Neural cell (in vitro differentiated cells): ENCODE measurements around the gene ESYT2. TPM values are rescaled to one million over a fixed set of nuclear protein-coding genes. Genes with fewer than 3 reads are reported as not detected.
"Not testable (repeated sequence)": the region's sequence is repeated elsewhere in the genome, so short reads cannot be mapped to it uniquely, and the experiment has no call there.

Experiments
- H2AFZ ChIP-seq: fragments of 200-600, 300-800 bp; sonication (generic), shearing (Covaris generic); 2 replicates; pipeline ENCODE4 v1.6.0; 2014; ENCODE audit warnings: low read depth, mild to moderate bottlenecking, antibody characterized with exemption, low read length, moderate library complexity
- H3F3A ChIP-seq: fragments of 200-600 bp; shearing (Covaris generic); 2 replicates; pipeline ENCODE4 v1.6.1; 2016; ENCODE audit warnings: mild to moderate bottlenecking, moderate library complexity, mixed read lengths, antibody characterized with exemption, low read length; ENCODE audit not compliant: insufficient read depth, poor library complexity, severe bottlenecking
- H3K27ac ChIP-seq: fragments of 200-600, 300-800 bp; sonication (generic), shearing (Covaris generic); 2 replicates; pipeline ENCODE4 v1.5.1; 2014; ENCODE audit warnings: mild to moderate bottlenecking, low read length, moderate library complexity
- H3K27me3 ChIP-seq: fragments of 300-800, 200-600 bp; sonication (generic), shearing (Covaris generic); 2 replicates; pipeline ENCODE4 v1.6.0; 2014; ENCODE audit warnings: mild to moderate bottlenecking, low read depth, low read length, moderate library complexity; ENCODE audit not compliant: insufficient read depth
- H3K36me3 ChIP-seq: fragments of 300-800, 200-600 bp; sonication (generic), shearing (Covaris generic); 2 replicates; pipeline ENCODE4 v1.5.1; 2014; ENCODE audit warnings: mild to moderate bottlenecking, antibody characterized with exemption, low read length, moderate library complexity; ENCODE audit not compliant: insufficient read depth
- H3K4me2 ChIP-seq: fragments of 300-800, 200-600 bp; sonication (generic), shearing (Covaris generic); 2 replicates; pipeline ENCODE4 v1.6.0; 2014; ENCODE audit warnings: mild to moderate bottlenecking, low read length
- H3K4me3 ChIP-seq: fragments of 300-800, 200-600 bp; sonication (generic), shearing (Covaris generic); 2 replicates; pipeline ENCODE4 v1.5.1; 2014; ENCODE audit warnings: mild to moderate bottlenecking, low read length, moderate library complexity
- H3K79me2 ChIP-seq: fragments of 200-600 bp; shearing (Covaris generic); replicated peaks from 2 replicates; pipeline ENCODE4 v1.6.0; 2014; ENCODE audit warnings: mild to moderate bottlenecking, low read length, moderate library complexity; ENCODE audit not compliant: insufficient read depth
- H3K9ac ChIP-seq: fragments of 300-800, 200-600 bp; sonication (generic), shearing (Covaris generic); 2 replicates; pipeline ENCODE4 v1.6.1; 2016; ENCODE audit warnings: mild to moderate bottlenecking, low read length, mixed read lengths
- H3K9me2 ChIP-seq: fragments of 200-600 bp; shearing (Covaris generic); 2 replicates; pipeline ENCODE4 v1.6.1; 2016; ENCODE audit warnings: mild to moderate bottlenecking, low read length, mixed read lengths; ENCODE audit not compliant: insufficient read depth
- H3K9me3 ChIP-seq: fragments of 200-600, 300-800 bp; sonication (generic), shearing (Covaris generic); 2 replicates; pipeline ENCODE4 v1.6.1; 2016; ENCODE audit warnings: mild to moderate bottlenecking, mixed run types, low read length, moderate library complexity, mixed read lengths
- H4K20me1 ChIP-seq: fragments of 200-600 bp; shearing (Covaris generic); 2 replicates; pipeline ENCODE4 v1.6.1; 2016; ENCODE audit warnings: mild to moderate bottlenecking, mixed run types; ENCODE audit not compliant: insufficient read depth
- CTCF ChIP-seq: fragments of 450-650 bp; IDR thresholded peaks from 2 replicates; pipeline ENCODE4 v1.5.1; 2014; ENCODE audit warnings: antibody characterized with exemption, mild to moderate bottlenecking, moderate library complexity; ENCODE audit not compliant: poor library complexity, severe bottlenecking
- EP300 ChIP-seq: fragments of 450-650 bp; conservative IDR thresholded peaks from 2 replicates; pipeline ENCODE4 v1.6.1; 2014; ENCODE audit warnings: antibody characterized with exemption, mild to moderate bottlenecking, moderate library complexity; ENCODE audit not compliant: poor library complexity, severe bottlenecking
- EZH2 ChIP-seq: fragments of 200-600, 300-800 bp; shearing (Covaris generic), sonication (generic); IDR thresholded peaks from 2 replicates; pipeline ENCODE4 v1.6.1; 2014; ENCODE audit warnings: antibody characterized with exemption, low read length, borderline replicate concordance, mild to moderate bottlenecking; ENCODE audit not compliant: insufficient read depth, poor library complexity, severe bottlenecking
- MXI1 ChIP-seq: fragments of 450-650 bp; conservative IDR thresholded peaks from 2 replicates; pipeline ENCODE4 v1.6.1; 2014; ENCODE audit warnings: antibody characterized with exemption, mild to moderate bottlenecking; ENCODE audit not compliant: poor library complexity, severe bottlenecking
- POLR2AphosphoS5 ChIP-seq: IDR thresholded peaks from 2 replicates; pipeline ENCODE4 v1.6.1; 2012
- RAD21 ChIP-seq: fragments of 450-650 bp; conservative IDR thresholded peaks from 2 replicates; pipeline ENCODE4 v1.6.1; 2014; ENCODE audit warnings: antibody characterized with exemption, mild to moderate bottlenecking, moderate library complexity
- REST ChIP-seq: IDR thresholded peaks from 2 replicates; pipeline ENCODE4 v1.6.1; 2012; ENCODE audit warnings: borderline replicate concordance
- SMC3 ChIP-seq: fragments of 450-650 bp; conservative IDR thresholded peaks from 2 replicates; pipeline ENCODE4 v1.6.1; 2014; ENCODE audit warnings: antibody characterized with exemption, mild to moderate bottlenecking, moderate library complexity; ENCODE audit not compliant: poor library complexity
- TAF1 ChIP-seq: IDR thresholded peaks from 2 replicates; pipeline ENCODE4 v1.6.1; 2012; ENCODE audit warnings: low read depth
- polyA plus RNA-seq: library from polyadenylated mRNA; depleted of rRNA; stranded (reverse); fragments of >200 nt; gene quantifications from 2 replicates; pipeline ENCODE4 v1.2.3, GENCODE V29; 2014

The ESYT2 gene
- polyA plus RNA-seq, 1 donor from 2014 or later = 23.8 TPM

- H3K36me3 ChIP-seq = no peaks in the 10 kb centered on the region
Observed at GRCh38 chr7:158698657-158699195, 130.6 kb downstream of the ESYT2 start.

GRCh38 chr7:158697597-158697996 lies 131.7 kb downstream of the ESYT2 start:
- H3K79me2 ChIP-seq, H3F3A ChIP-seq, H3K4me2 ChIP-seq, H3K4me3 ChIP-seq, H4K20me1 ChIP-seq, H3K27me3 ChIP-seq, H3K9me2 ChIP-seq, H3K27ac ChIP-seq, H2AFZ ChIP-seq, H3K36me3 ChIP-seq, H3K9me3 ChIP-seq, H3K9ac ChIP-seq: not testable (repeated sequence)

More at GRCh38 chr7:158698657-158699195, 130.6 kb downstream of the ESYT2 start:
- H4K20me1 ChIP-seq = no peaks in the 10 kb centered on the region
- TF ChIP-seq MXI1 (no peak), SMC3 (no peak), TAF1 (no peak), REST (no peak), EP300 (no peak), EZH2 (no peak), RAD21 (no peak), POLR2AphosphoS5 (no peak), CTCF (no peak)
- H3K79me2 ChIP-seq = peaks cover 18% of the 10 kb centered on the region
- H3K27ac ChIP-seq = no peak overlapping the region
- no peak overlapping the region for H3K4me3 ChIP-seq
- H3K9ac ChIP-seq = no peak overlapping the region
- no peaks in the 10 kb centered on the region for H3K27me3 ChIP-seq
- no peak overlapping the region for H2AFZ ChIP-seq
- H3K9me2 ChIP-seq = no peaks in the 10 kb centered on the region
- no peak overlapping the region for H3K4me2 ChIP-seq
- H3K9me3 ChIP-seq = no peaks in the 10 kb centered on the region
- no peaks in the 10 kb centered on the region for H3F3A ChIP-seq
